Heart left ventricle (tissue), 16 donors: Measurements from ENCODE around the gene CTSK. TPM values are rescaled to one million over a fixed set of nuclear protein-coding genes. Genes with fewer than 3 reads are reported as not detected.
A peak's percentile ranks its signal among the peaks of the same experiment; 100 is the strongest.

Source experiments
- ATAC-seq, 4 donors: fragments of 200-7000 bp; cut with Tn5 transposase; one replicate each; pipeline ENCODE4 v1.9.1; 2020 to 2022; ENCODE audit warnings: moderate library complexity in 4 of 4, mild to moderate bottlenecking in 3 of 4, moderate number of reproducible peaks in 1 of 4
- DNase-seq, 5 donors: peaks; one replicate each; pipeline ENCODE4 v3.0.0-alpha.2; 2020
- H3K27ac ChIP-seq, 12 donors: fragments of 200-600 bp; sonication (generic) in 4 of 12; one replicate each; pipeline versions ENCODE4 v1.5.0 to v1.8.0; 2016 to 2022; ENCODE audit warnings: mild to moderate bottlenecking in 2 of 12
- H3K27me3 ChIP-seq, 9 donors: fragments of 200-600 bp; sonication (generic) in 2 of 9; one replicate each; pipeline versions ENCODE4 v1.5.1 to v1.8.0; 2016 to 2022; ENCODE audit warnings: mild to moderate bottlenecking in 3 of 9
- H3K36me3 ChIP-seq, 9 donors: fragments of 200-600 bp; sonication (generic) in 2 of 9; one replicate each; pipeline versions ENCODE4 v1.5.0 to v1.8.0; 2018 to 2022; ENCODE audit warnings: mild to moderate bottlenecking in 2 of 9
- H3K4me1 ChIP-seq, 12 donors: fragments of 200-600 bp; sonication (generic) in 4 of 12; one replicate each; pipeline versions ENCODE4 v1.5.0 to v1.8.0; 2016 to 2022; ENCODE audit warnings: mild to moderate bottlenecking in 3 of 12
- H3K4me3 ChIP-seq, 12 donors: fragments of 200-600 bp; sonication (generic) in 4 of 12; one replicate each; pipeline versions ENCODE4 v1.5.0 to v1.8.0; 2017 to 2022; ENCODE audit warnings: mild to moderate bottlenecking in 9 of 12, moderate library complexity in 4 of 12
- H3K9me3 ChIP-seq, 12 donors: fragments of 200-600 bp; sonication (generic) in 4 of 12; one replicate each; pipeline versions ENCODE4 v1.5.0 to v1.8.0; 2016 to 2022; ENCODE audit warnings: mild to moderate bottlenecking in 1 of 12
- CTCF ChIP-seq, 12 donors: fragments of 200-600 bp; sonication (generic) in 4 of 12; IDR thresholded peaks; one replicate each; pipeline versions ENCODE4 v1.5.0 to v1.8.0; 2018 to 2022; ENCODE audit warnings: antibody characterized with exemption in 12 of 12, mild to moderate bottlenecking in 5 of 12
- POLR2A ChIP-seq, 2 donors: fragments of 450-650 bp; IDR thresholded peaks; one replicate each; pipeline ENCODE4 v1.6.1; 2017; ENCODE audit warnings: antibody characterized with exemption in 2 of 2, mild to moderate bottlenecking in 2 of 2, moderate library complexity in 2 of 2
- WGBS, 4 donors: extraction: QIAGEN DNeasy Blood & Tissue Kit in 2 of 4; methylation state at CpG; one replicate each; pipeline versions ENCODE4 v1.1.5 to v1.1.7; 2013 to 2018; 5-methylcytosine and 5-hydroxymethylcytosine counted together
- intact Hi-C, 10 donors: fragments of 100-400 bp; cut with DNase I; formaldehyde crosslinking; loops; one replicate each; pipeline versions ENCODE4 v1.11.1 to v1.14.2; 2022
- polyA plus RNA-seq, 2 donors: library from polyadenylated mRNA; stranded (reverse); fragments of 200-250 nt; gene quantifications; one replicate each; pipeline ENCODE4 v1.2.3, GENCODE V29; 2013
- total RNA-seq, 9 donors: library from RNA; depleted of rRNA in 2 of 9; stranded (reverse); fragments of >200 nt in 2 of 9; fragmentation: NEBNext Ultra II Directional in 3 of 9; extraction: Animal tissue kit (Norgen Biotek cat#: 25700) in 3 of 9; gene quantifications; one replicate each; pipeline versions ENCODE4 v1.1.0 to v1.2.4, GENCODE V29; 2016 to 2023
- donor health status: ischemic (EF 13 %, LVEDD 7.1; RV severe dilation, severe dysfunction).
- donor health status: healthy with polysubstance abuse.
- donor health status: DM: no; HTN: yes; CAD: no.
- donor health status: DM: no; HTN: no; CAD: no.
- donor health status: ischemic (EF 25% LVEDD 6.9; RV normal size, moderate dysfunction).
- donor health status: ischemic (EF 25% LVEDD 5.7; RV mildly dilated, moderate dysfunction).
- donor health status: healthy.
- donor health status: DM: yes; HTN: yes; CAD: no.
- donor health status: ischemic (EF 35%, LVEDD 5.7; RV mildly dilated, moderate dysfunction).
- donor health status: nonischemic (EF 11% LVEDD 7.7; RV severe dilation, severe dysfunction).
- donor health status: DM: yes; HTN: yes; CAD: no.
- donor health status: PGD.
- donor health status: ischemic (EF 29% LVEDD 5.4; RV normal size, mild dysfunction).
- donor health status: nonischemic (EF 23%, LVEDD 6.1; RV moderate dilation, normal function).

CTSK gene
- total and polyA plus RNA-seq, 11 donors = 2.1 to 17.9 (median 4.5) TPM

- no peak for DNase-seq
- peaks cover 0 to 57% (median 40%) of the 10 kb centered on the region in 9 donors for H3K36me3 ChIP-seq
- intact Hi-C loops = loop anchor here in 1 of 10 donors (10.0 kb wide), 1 partner anchor 353 kb away; no protein-coding TSS in a partner anchor
- H3K9me3 ChIP-seq = no peaks in the 10 kb centered on the region
- H3K4me1 ChIP-seq = peaks cover 0 to 23% (median 1%) of the 10 kb centered on the region in 12 donors
- H3K4me3 ChIP-seq = peak overlapping the region in 9 of 12 donors; percentile 16 to 56 (median 34)
- 36 to 42% (median 38%) methylated on average over 7 of the region's 7 CpGs for WGBS, 4 donors
- TF ChIP-seq POLR2A (IDR thresholded peaks at IDR 0.05) (no peak), CTCF (IDR thresholded peaks at IDR 0.05) (no peak)
- H3K27ac ChIP-seq = peak overlapping the region in 5 of 12 donors; percentile 10 to 54 (median 27)
- ATAC-seq = peak in 2 of 4 donors; percentile 32 to 35
- H3K27me3 ChIP-seq = no peaks in the 10 kb centered on the region
Observed at GRCh38 chr1:150807249-150808023, 624 bp downstream of the CTSK start.

GRCh38 chr1:150805899-150806298 is 2.2 kb downstream of the CTSK start:
- peaks cover 0 to 50% (median 38%) of the 10 kb centered on the region in 9 donors for H3K36me3 ChIP-seq
- WGBS, 4 donors = 92 to 96% (median 95%) methylated on average over 4 of the region's 4 CpGs
- H3K4me3 ChIP-seq = no peak overlapping the region
- intact Hi-C loops = loop anchor here in 1 of 10 donors (10.0 kb wide), 1 partner anchor 351 kb away; no protein-coding TSS in a partner anchor
- no peaks in the 10 kb centered on the region for H3K9me3 ChIP-seq
- no peak for DNase-seq
- H3K27ac ChIP-seq = no peak overlapping the region
- ATAC-seq = no peak
- TF ChIP-seq POLR2A (IDR thresholded peaks at IDR 0.05) (no peak), CTCF (IDR thresholded peaks at IDR 0.05) (no peak)
- H3K4me1 ChIP-seq = peaks cover 0 to 23% (median 1%) of the 10 kb centered on the region in 12 donors
- no peaks in the 10 kb centered on the region for H3K27me3 ChIP-seq

GRCh38 chr1:150804671-150805070 is 3.4 kb downstream of the CTSK start:
- Histone ChIP-seq H3K9me3 (no peaks in the 10 kb centered on the region), H3K4me1 (peaks cover 0 to 23% (median 1%) of the 10 kb centered on the region in 12 donors), H3K27ac (no peak overlapping the region), H3K27me3 (no peaks in the 10 kb centered on the region), H3K36me3 (peaks cover 0 to 50% (median 30%) of the 10 kb centered on the region in 9 donors), H3K4me3 (no peak overlapping the region)
- DNase-seq = no peak
- 86 to 93% (median 88%) methylated on average over 3 of the region's 3 CpGs for WGBS, 4 donors
- ATAC-seq = no peak
- intact Hi-C loops = loop anchor here in 1 of 10 donors (10.0 kb wide), 1 partner anchor 350 kb away; no protein-coding TSS in a partner anchor
- TF ChIP-seq POLR2A (IDR thresholded peaks at IDR 0.05) = no peak
- no peak for TF ChIP-seq CTCF (IDR thresholded peaks at IDR 0.05)

GRCh38 chr1:150799089-150799488 is 9.0 kb downstream of the CTSK start:
- no peak for TF ChIP-seq POLR2A (IDR thresholded peaks at IDR 0.05)
- TF ChIP-seq CTCF (IDR thresholded peaks at IDR 0.05) = no peak
- Histone ChIP-seq H3K4me3 (no peak overlapping the region), H3K27me3 (no peaks in the 10 kb centered on the region), H3K4me1 (peaks cover 0 to 4% (median 0%) of the 10 kb centered on the region in 12 donors), H3K27ac (no peak overlapping the region), H3K36me3 (peaks cover 0 to 85% (median 75%) of the 10 kb centered on the region in 9 donors), H3K9me3 (no peaks in the 10 kb centered on the region)
- ATAC-seq = no peak
- intact Hi-C loops = no loop called here
- no peak for DNase-seq
- WGBS, 4 donors = 86 to 95% (median 92%) methylated on average over 5 of the region's 5 CpGs
